ENCODE data around the gene STX19. TPM values are rescaled to one million over a fixed set of nuclear protein-coding genes. Genes with fewer than 3 reads are reported as not detected.

Gene STX19
- total RNA-seq = not detected in 2 replicates

DNA sequence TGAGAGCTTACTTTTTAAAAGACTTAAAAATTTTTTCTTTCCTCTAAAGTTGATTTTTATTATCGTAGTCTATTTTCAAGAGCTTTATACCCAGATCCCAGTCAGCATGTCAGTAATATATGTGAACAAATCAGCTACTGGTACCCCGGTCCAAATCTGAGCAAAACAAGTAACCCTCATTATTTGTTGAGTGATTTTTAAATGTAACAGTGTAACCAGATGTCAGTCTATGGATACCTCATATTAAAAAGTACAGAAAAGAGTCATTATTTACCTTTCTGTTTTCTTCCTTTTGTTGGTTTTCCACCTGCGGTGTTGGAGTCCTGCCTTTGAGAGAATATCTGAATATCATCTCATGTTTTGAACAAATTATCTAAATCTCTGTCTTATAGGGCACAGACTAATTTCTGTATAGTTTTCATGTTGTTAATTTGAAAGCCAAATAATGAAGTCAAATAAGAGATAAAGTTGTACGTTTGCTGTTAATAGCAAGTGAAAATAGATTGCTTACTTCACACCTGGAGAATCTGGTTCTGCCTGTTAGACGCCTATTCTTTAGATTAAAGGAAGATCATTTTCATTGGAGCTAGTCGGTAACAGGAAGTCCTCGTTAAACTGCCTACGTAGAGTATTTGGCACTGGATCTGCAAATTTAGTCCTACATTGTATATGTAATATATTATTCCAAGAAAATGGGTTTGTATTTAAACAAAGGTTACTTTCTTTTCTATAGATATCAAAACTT, at the start of gene STX19:
STX19 (minus strand) TSS at position 505 of the 745 bp plus-strand sequence. CDS start 13,328 bp downstream, outside the sequence.

DNA sequence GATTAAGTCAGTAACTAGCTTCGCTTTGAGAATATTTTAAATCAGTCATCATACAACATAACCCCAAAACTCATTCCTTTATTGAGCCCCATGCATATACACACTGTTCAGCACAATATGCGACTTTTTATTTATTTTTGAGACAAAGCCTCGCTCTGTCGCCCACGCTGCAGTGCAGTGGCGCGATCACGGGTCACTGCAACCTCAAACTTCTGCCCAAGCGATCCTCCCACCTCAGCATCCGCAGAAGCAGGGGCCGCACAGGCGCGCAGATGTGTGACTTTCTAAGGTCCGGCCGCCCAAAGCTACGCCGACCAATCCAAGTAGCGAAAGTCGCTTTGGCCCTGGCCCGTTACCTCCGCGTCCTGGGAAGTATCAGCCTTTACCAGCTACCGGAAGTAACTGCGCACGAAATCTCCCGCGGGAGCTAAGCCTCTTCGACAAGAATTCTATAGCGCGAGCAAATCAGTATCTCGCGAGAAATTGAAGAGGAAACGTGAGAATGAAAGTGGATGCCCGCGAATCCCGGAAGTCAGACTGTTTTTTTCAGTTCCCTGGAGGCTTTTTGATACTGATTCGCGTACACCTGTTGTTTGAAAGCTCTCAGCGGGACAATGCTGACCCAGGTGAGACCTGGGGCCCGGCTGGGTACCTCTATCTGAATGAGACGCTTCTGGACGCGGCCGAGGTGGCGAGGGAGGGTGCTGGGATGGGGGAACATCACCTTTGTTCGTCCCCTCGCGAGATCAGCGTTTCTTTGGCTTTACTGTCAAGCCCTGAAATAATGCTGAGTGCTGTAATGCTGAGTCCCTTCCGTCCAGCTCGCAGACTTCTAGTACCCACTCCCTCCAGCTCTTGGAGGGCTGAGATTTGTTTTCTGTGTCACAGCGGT, 34.4 kb upstream of the STX19 start, which contains the start of the genes DHFR2 and NSUN3:
DHFR2 (minus strand) TSS at position 404 of the 892 bp plus-strand sequence. CDS start 1,405 bp downstream, outside the sequence.
NSUN3 (plus strand) TSS at position 549 of the 892 bp plus-strand sequence; CDS start at position 615, 66 bp downstream.

DNA sequence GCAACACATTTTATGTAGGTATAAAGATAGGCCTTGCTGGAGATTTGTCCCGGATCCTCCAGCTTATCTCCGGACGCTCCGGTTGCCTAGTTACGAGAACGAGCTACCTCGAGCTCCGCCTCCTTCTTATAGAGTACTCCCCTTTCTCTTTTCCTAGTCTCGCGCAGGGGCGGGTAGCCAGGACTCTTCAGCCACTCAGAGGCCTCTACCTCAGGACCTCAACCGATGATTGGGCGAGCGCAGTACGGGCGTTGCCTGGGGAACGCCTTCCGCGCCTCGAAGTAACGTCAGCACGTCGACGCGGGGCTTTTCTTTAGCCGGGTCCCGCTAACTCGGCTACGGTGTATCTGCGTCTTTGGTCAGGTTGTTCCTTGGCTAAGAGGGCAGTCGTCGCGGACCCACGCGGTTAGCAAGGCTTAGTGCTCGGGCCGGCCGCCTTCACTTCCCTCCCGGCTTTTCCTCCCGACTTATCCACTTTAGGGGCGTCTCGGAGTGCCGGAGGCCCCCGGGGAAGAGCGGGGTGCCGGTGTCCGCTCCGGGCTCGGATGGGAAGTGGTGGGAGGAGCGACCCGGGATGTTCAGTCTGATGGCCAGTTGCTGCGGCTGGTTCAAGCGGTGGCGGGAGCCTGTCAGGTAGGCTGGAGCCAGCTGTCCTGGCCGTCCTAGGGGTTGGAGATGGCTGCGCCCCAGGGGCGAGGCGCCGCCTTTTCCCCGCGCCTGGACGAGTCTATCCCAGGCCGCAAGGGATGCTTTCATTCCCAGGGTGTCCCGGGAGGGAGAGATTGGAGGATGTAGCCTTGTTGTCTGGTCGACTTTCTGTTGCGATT, 48.3 kb downstream of the STX19 start, which contains the start of gene ARL13B:
ARL13B (plus strand) TSS at position 306 of the 827 bp plus-strand sequence; CDS start at position 575, 269 bp downstream.

GRCh38 chr3:93973131-93974126, 55.0 kb downstream of the STX19 start, which contains the start of gene PROS1:
TSS of gene PROS1 (minus strand) at chr3:93973896. CDS start at chr3:93973749, 147 bp downstream.

Other genes with a start within 250 kb of the STX19 start
- 4.9 and 8.1 TPM in 2 replicates for gene PROS1, start 54.7 kb downstream of the STX19 start, total RNA-seq
- gene ARL13B, start 48.4 kb downstream of the STX19 start, total RNA-seq = 9.1 and 12.6 TPM in 2 replicates
- 1.9 and 2.1 TPM in 2 replicates for gene DHFR2, start 34.3 kb upstream of the STX19 start, total RNA-seq
- 10.4 and 11.7 TPM in 2 replicates for gene NSUN3, start 34.5 kb upstream of the STX19 start, total RNA-seq

Measured in epithelial cell of umbilical artery (primary cell).